HG03354 (cell line): ENCODE measurements around the gene ING1.
A peak's percentile ranks its signal among the peaks of the same experiment; 100 is the strongest.
"Not testable (repeated sequence)": the region's sequence is repeated elsewhere in the genome, so short reads cannot be mapped to it uniquely, and the experiment has no call there.

ENCODE experiments used
- ATAC-seq: cut with Tn5 transposase; IDR thresholded peaks from one replicate; pipeline ENCODE4 v1.9.1; 2021; ENCODE audit warnings: mild to moderate bottlenecking; ENCODE audit not compliant: unreplicated experiment, poor library complexity, severe bottlenecking

ING1 gene

DNA sequence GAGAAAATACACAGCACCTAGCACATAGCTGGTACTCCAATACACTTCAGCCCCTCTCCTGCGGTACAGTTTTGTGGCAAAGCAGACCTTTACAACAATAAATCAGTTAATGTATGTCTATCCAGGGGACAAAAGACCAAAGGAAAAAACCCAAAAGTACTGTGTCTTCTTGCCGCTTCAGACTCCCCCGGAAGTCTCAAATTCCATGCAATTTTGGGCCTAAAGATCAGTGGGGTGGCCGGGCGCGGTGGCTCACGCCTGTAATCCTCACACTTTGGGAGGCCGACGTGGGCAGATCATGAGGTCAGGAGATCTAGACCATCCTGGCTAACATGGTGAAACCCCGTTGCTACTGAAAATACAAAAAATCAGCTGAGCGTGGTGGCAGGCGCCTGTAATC lies 23.8 kb upstream of the ING1 start:
- no peak for ATAC-seq

DNA sequence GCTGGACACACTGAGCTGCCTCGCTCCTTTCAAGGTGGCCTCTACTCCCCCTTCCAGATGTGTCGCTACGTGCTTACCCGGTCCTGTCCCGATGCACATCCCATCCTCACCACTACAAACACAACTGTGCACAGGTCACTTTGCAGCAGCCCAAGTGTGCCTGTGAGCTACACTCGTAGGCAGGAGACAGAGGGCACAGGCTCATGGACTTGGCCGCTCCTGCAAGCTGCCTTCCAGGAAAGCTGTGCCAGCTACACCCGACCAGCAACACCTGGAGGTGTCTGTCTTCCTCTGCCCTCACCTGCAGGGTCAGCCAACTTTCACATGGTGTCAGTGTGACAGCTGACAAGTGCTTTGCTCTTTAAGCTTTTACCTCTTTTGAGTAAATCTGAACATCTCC lies 23.0 kb upstream of the ING1 start:
- no peak for ATAC-seq

GRCh38 chr13:110695774-110696173 lies 17.7 kb upstream of the ING1 start:
- ATAC-seq, result not testable (repeated sequence)

DNA sequence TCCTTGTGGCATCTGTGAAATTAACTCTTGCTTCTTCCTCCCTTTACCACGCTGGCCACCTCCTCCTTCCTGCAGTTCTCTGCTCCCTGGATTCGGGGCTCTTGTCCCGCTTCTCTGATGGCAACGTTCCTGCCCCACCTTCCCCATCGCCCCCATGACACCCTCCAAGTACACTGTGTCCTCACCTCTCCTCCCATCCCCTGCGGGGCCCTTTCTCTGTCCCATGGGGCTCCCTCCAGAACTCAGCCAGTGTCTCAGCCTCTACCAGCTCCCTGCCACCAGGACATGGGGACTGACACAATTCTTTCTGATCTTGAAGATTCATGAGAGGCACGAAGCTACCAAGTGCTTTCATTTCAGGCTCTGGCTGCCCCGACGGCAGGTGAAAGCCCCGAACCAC lies 16.7 kb upstream of the ING1 start:
- no peak for ATAC-seq

GRCh38 chr13:110697842-110698241 lies 15.7 kb upstream of the ING1 start:
- ATAC-seq, result no peak

GRCh38 chr13:110698689-110699088 lies 14.8 kb upstream of the ING1 start:
- peak; percentile 87 for ATAC-seq

DNA sequence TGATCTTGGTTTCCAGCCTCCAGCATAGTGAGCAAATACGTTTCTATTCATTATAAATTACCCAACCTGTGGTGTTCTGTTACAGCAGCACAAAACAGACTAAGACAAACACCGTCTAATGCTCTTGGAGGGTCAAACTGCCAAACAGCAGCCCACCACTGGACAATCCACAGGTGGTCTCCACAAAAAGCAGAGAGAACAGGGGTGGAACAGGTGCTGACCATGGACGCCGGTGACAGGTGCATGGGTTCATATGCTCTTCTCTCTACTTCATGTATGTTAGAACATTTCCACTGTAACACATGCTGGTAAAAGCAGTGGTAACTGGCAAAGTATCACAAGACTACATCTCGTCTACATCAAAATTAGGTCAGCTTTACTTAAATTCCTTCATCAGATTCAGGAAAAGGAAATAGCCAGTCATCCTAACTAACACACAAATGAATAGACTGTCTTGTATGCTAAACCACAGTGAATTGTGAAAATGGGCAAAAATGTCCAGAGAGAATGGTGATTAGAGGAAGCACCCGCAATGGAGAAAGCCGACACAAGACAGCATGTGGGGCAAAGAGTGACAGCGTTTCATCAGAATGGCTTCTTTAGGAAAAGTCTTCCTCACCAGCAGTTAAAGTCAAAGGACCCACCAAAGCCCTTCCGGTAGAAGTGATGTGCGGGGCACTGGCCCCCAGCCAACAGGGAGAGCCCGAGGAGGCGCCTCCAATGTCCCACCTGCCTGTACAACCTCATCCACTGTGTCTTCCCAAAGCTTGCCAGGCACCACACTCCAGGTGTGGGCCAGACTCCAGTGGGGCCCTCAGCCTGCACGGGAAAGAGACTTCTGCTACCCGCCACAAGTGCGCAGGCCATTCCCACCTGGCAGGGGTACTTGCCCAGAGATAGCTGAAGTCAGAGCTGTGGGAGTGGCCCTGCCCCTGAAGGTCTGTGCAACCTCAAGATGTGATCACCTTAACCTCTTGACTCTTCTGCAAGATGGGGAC lies 14.1 kb upstream of the ING1 start:
- ATAC-seq, result no peak

DNA sequence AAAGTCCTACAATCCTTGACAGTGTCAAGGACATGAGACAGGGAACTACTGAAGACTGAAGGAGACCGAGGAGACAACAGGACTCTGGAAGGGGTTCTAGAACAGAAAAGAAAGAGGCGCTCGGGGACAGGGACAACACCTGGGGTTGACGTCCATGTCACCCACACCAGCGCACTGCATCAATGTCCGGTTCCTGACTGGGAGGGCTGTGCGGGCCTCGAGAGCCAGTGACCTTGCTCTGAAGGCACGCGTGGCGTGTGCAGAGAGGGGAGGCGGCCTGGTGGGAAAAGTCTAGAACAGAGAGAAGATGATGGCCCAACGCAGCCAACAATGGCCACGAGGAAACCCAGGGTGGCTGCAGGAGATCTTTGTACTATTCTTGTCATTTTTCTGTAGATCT lies 13.3 kb upstream of the ING1 start:
- no peak for ATAC-seq

DNA sequence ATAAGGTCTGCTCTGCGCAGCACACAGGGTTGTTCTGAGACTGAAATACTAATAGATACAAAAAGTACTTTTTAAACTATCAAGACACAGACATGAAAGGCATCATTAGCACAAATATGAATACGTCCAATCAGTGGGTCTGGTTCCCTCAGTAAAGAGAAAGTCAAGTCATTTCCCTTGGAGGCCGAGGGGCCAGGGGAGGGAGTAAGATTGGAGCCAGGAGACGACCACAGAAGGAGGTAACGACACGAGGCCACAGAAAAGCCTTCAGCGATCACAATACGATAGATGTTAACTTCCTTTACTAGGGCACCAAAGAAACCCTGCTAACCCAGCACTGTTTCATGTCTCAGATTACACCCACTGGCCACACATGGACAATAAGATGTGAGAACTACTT lies 12.9 kb upstream of the ING1 start:
- ATAC-seq, result no peak

DNA sequence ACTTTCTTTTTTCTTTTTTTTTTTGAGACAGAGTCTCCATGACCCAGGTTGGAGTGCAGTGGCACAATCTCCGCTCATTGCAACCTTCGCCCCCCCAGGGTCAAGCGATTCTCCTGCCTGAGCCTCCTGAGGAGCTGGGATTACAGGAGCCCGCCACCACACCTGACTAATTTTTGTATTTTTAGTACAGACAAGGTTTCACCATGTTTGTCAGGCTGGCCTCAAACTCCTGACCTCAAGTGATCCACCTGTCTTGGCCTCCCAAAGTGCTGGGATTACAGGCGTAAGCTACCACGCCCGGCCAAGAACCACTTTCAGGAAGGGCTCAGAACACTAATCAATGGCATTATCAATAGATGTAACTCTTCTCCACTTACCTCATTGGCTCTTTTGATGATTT lies 12.4 kb upstream of the ING1 start:
- ATAC-seq, result not testable (repeated sequence)

DNA sequence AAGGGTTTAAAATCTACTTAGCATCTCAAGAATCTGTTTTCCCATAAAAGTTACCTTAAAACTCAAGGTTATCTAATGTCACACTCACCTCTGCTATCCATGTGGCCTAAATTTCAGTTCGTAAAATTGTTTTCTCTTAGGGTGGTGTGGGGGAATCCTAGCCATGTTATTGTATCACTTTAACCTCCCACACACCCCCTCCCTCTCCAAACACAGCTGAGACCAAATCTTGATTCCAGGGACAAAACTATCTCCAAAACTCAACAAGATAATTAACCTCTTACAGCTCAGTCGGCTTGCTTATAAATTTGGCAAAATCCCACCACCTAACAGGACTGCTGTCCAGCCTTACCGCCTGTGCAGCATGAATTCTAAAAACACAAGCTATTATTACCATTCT lies 11.4 kb upstream of the ING1 start:
- ATAC-seq, result no peak

- ATAC-seq, result no peak
These were observed 10.6 kb upstream of the ING1 start for GRCh38 chr13:110702591-110703526.

- no peak for ATAC-seq
These were observed 8.1 kb upstream of the ING1 start for GRCh38 chr13:110705356-110705825.

- peak; percentile 95 for ATAC-seq
These were observed 7.5 kb upstream of the ING1 start, which contains the start of gene CARS2 for GRCh38 chr13:110705826-110706569. CARS2 (minus strand) TSS chr13:110706116; CDS start chr13:110706093, 23 bp downstream.

GRCh38 chr13:110706570-110707372 lies 6.7 kb upstream of the ING1 start:
- no peak for ATAC-seq

- peak; percentile 28 for ATAC-seq
These were observed 1.2 kb upstream of the ING1 start for GRCh38 chr13:110712081-110712848.

- ATAC-seq, result peak; percentile 59
These were observed 455 bp upstream of the ING1 start for GRCh38 chr13:110712849-110713641.
